Measurements from ENCODE around the gene OTUD7B. TPM values are rescaled to one million over a fixed set of nuclear protein-coding genes. Genes with fewer than 3 reads are reported as not detected.

Gene OTUD7B
- total RNA-seq, 1 experiment from 2014 or later = 14.2 TPM

- Histone ChIP-seq H3K9me3 (replicated peaks) (no peaks in the 10 kb centered on the region), H3K27me3 (replicated peaks) (no peaks in the 10 kb centered on the region), H3K36me3 (peaks cover 3% of the 10 kb centered on the region; the same call in 1 of the 2 replicates), H3K27ac (no peak overlapping the region), H3K4me1 (replicated peaks) (peaks cover 8% of the 10 kb centered on the region), H3K4me3 (no peak overlapping the region)
- no peak for DNase-seq (ENCODE audit: low read depth in 1 of 2, low spot score in 2 of 2)
Observed at GRCh38 chr1:149914545-149914944, 96.0 kb downstream of the OTUD7B start.

- H3K27me3 ChIP-seq (replicated peaks) = no peaks in the 10 kb centered on the region
- DNase-seq (ENCODE audit: low read depth in 1 of 2, low spot score in 2 of 2) = no peak
- H3K27ac ChIP-seq = no peak overlapping the region
- H3K4me1 ChIP-seq (replicated peaks) = no peaks in the 10 kb centered on the region
- H3K4me3 ChIP-seq = no peak overlapping the region
- no peaks in the 10 kb centered on the region for H3K9me3 ChIP-seq (replicated peaks)
- H3K36me3 ChIP-seq = no peaks in the 10 kb centered on the region
Observed at GRCh38 chr1:149906570-149907075, 103.9 kb downstream of the OTUD7B start.

- Histone ChIP-seq H3K27me3 (replicated peaks) (no peaks in the 10 kb centered on the region), H3K27ac (no peak overlapping the region), H3K9me3 (replicated peaks) (no peaks in the 10 kb centered on the region), H3K4me3 (no peak overlapping the region), H3K4me1 (replicated peaks) (peaks cover 8% of the 10 kb centered on the region), H3K36me3 (no peaks in the 10 kb centered on the region)
- no peak for DNase-seq (ENCODE audit: low read depth in 1 of 2, low spot score in 2 of 2)
Observed at GRCh38 chr1:149903836-149904491, 106.6 kb downstream of the OTUD7B start.

GRCh38 chr1:149899460-149900284 is 110.9 kb downstream of the OTUD7B start, which contains the start of gene BOLA1:
BOLA1 (plus strand) TSS chr1:149899568; CDS start chr1:149900060, 492 bp downstream.
- Histone ChIP-seq H3K36me3 (no peaks in the 10 kb centered on the region), H3K27me3 (replicated peaks) (no peaks in the 10 kb centered on the region), H3K27ac (peak within 1 kb of the TSS; percentile 5), H3K9me3 (replicated peaks) (no peaks in the 10 kb centered on the region), H3K4me1 (replicated peaks) (peaks cover 8% of the 10 kb centered on the region), H3K4me3 (peak within 1 kb of the TSS; percentile 41)
- peak; percentile 85 to 90 for DNase-seq (ENCODE audit: low read depth in 1 of 2, low spot score in 2 of 2)

- Histone ChIP-seq H3K27me3 (replicated peaks) (no peaks in the 10 kb centered on the region), H3K4me3 (no peak overlapping the region), H3K27ac (no peak overlapping the region), H3K4me1 (replicated peaks) (peaks cover 15% of the 10 kb centered on the region), H3K36me3 (no peaks in the 10 kb centered on the region), H3K9me3 (replicated peaks) (no peaks in the 10 kb centered on the region)
- no peak for DNase-seq (ENCODE audit: low read depth in 1 of 2, low spot score in 2 of 2)
Observed at GRCh38 chr1:149896575-149896974, 114.0 kb downstream of the OTUD7B start.

- peaks cover 22% of the 10 kb centered on the region for H3K4me1 ChIP-seq (replicated peaks)
- H3K9me3 ChIP-seq (replicated peaks) = no peaks in the 10 kb centered on the region
- no peaks in the 10 kb centered on the region for H3K27me3 ChIP-seq (replicated peaks)
- H3K27ac ChIP-seq = peak overlapping the region; percentile 80
- H3K4me3 ChIP-seq = peak overlapping the region; percentile 46
- DNase-seq (ENCODE audit: low read depth in 1 of 2, low spot score in 2 of 2) = no peak
- no peaks in the 10 kb centered on the region for H3K36me3 ChIP-seq
Observed at GRCh38 chr1:149888999-149889289, 121.6 kb downstream of the OTUD7B start.

- no peaks in the 10 kb centered on the region for H3K36me3 ChIP-seq
- H3K4me3 ChIP-seq = peak overlapping the region; percentile 46
- peak overlapping the region; percentile 80 for H3K27ac ChIP-seq
- peak; percentile 89 to 97 for DNase-seq (ENCODE audit: low read depth in 1 of 2, low spot score in 2 of 2)
- no peaks in the 10 kb centered on the region for H3K9me3 ChIP-seq (replicated peaks)
- H3K4me1 ChIP-seq (replicated peaks) = peaks cover 21% of the 10 kb centered on the region
- H3K27me3 ChIP-seq (replicated peaks) = no peaks in the 10 kb centered on the region
Observed at GRCh38 chr1:149888247-149888998, 122.1 kb downstream of the OTUD7B start.

Other genes with a start within 250 kb of the OTUD7B start
- gene FCGR1A, start 228.0 kb downstream of the OTUD7B start, total RNA-seq (2014; rRNA removed; shearing (Covaris generic)) = not detected in 2 replicates
- gene BOLA1, start 111.2 kb downstream of the OTUD7B start, total RNA-seq (2014; rRNA removed; shearing (Covaris generic)) = 9.8 and 12.3 TPM in 2 replicates
- 16.6 and 17.8 TPM in 2 replicates for gene SV2A, start 92.9 kb downstream of the OTUD7B start, total RNA-seq (2014; rRNA removed; shearing (Covaris generic))
- 5.7 and 16.4 TPM in 2 replicates for gene SF3B4, start 82.9 kb downstream of the OTUD7B start, total RNA-seq (2014; rRNA removed; shearing (Covaris generic))
- gene MTMR11, start 73.8 kb downstream of the OTUD7B start, total RNA-seq (2014; rRNA removed; shearing (Covaris generic)) = 2.1 and 6.4 TPM in 2 replicates
- 52.6 and 54.8 TPM in 2 replicates for gene VPS45, start 57.0 kb upstream of the OTUD7B start, total RNA-seq (2014; rRNA removed; shearing (Covaris generic))
- 76.2 and 90.1 TPM in 2 replicates for gene PLEKHO1, start 139.2 kb upstream of the OTUD7B start, total RNA-seq (2014; rRNA removed; shearing (Covaris generic))
- 95.3 and 103 TPM in 2 replicates for gene ANP32E, start 225.4 kb upstream of the OTUD7B start, total RNA-seq (2014; rRNA removed; shearing (Covaris generic))
- not detected in 2 replicates for gene CA14, start 247.0 kb upstream of the OTUD7B start, total RNA-seq (2014; rRNA removed; shearing (Covaris generic))